ENCODE data around the gene FBXL12. TPM values are rescaled to one million over a fixed set of nuclear protein-coding genes. Genes with fewer than 3 reads are reported as not detected.

Gene FBXL12
- total and polyA plus RNA-seq, 4 donors, result 10.0 to 11.7 (median 10.3) TPM

GRCh38 chr19:9819596-9819909, 674 bp upstream of the FBXL12 start:
- no peak for TF ChIP-seq RXRA (IDR thresholded peaks at IDR 0.05)
- TF ChIP-seq YY1 (IDR thresholded peaks at IDR 0.05), result no peak
- no peak for TF ChIP-seq HNF4G (IDR thresholded peaks at IDR 0.05)
- TF ChIP-seq GABPA (IDR thresholded peaks at IDR 0.05 in 1 of 2, conservative IDR thresholded peaks at IDR 0.05 in 1 of 2), result no peak
- TF ChIP-seq JUND (IDR thresholded peaks at IDR 0.05), result no peak
- no peak for TF ChIP-seq TAF1 (conservative IDR thresholded peaks at IDR 0.05)
- TF ChIP-seq EGR1 (IDR thresholded peaks at IDR 0.05; ENCODE audit: low read depth in 2 of 2), result no peak
- TF ChIP-seq RAD21 (IDR thresholded peaks at IDR 0.05), result no peak
- TF ChIP-seq, protein P1, sequence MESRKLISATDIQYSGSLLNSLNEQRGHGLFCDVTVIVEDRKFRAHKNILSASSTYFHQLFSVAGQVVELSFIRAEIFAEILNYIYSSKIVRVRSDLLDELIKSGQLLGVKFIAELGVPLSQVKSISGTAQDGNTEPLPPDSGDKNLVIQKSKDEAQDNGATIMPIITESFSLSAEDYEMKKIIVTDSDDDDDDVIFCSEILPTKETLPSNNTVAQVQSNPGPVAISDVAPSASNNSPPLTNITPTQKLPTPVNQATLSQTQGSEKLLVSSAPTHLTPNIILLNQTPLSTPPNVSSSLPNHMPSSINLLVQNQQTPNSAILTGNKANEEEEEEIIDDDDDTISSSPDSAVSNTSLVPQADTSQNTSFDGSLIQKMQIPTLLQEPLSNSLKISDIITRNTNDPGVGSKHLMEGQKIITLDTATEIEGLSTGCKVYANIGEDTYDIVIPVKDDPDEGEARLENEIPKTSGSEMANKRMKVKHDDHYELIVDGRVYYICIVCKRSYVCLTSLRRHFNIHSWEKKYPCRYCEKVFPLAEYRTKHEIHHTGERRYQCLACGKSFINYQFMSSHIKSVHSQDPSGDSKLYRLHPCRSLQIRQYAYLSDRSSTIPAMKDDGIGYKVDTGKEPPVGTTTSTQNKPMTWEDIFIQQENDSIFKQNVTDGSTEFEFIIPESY (IDR thresholded peaks at IDR 0.05), result no peak
- TF ChIP-seq FOXA2 (IDR thresholded peaks at IDR 0.05), result no peak
- no peak for TF ChIP-seq FOXA1 (IDR thresholded peaks at IDR 0.05)
- TF ChIP-seq, protein P2, sequence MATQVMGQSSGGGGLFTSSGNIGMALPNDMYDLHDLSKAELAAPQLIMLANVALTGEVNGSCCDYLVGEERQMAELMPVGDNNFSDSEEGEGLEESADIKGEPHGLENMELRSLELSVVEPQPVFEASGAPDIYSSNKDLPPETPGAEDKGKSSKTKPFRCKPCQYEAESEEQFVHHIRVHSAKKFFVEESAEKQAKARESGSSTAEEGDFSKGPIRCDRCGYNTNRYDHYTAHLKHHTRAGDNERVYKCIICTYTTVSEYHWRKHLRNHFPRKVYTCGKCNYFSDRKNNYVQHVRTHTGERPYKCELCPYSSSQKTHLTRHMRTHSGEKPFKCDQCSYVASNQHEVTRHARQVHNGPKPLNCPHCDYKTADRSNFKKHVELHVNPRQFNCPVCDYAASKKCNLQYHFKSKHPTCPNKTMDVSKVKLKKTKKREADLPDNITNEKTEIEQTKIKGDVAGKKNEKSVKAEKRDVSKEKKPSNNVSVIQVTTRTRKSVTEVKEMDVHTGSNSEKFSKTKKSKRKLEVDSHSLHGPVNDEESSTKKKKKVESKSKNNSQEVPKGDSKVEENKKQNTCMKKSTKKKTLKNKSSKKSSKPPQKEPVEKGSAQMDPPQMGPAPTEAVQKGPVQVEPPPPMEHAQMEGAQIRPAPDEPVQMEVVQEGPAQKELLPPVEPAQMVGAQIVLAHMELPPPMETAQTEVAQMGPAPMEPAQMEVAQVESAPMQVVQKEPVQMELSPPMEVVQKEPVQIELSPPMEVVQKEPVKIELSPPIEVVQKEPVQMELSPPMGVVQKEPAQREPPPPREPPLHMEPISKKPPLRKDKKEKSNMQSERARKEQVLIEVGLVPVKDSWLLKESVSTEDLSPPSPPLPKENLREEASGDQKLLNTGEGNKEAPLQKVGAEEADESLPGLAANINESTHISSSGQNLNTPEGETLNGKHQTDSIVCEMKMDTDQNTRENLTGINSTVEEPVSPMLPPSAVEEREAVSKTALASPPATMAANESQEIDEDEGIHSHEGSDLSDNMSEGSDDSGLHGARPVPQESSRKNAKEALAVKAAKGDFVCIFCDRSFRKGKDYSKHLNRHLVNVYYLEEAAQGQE (IDR thresholded peaks at IDR 0.05), result no peak
- no peak for TF ChIP-seq NR2F2 (IDR thresholded peaks at IDR 0.05)
- no peak for TF ChIP-seq MAX (IDR thresholded peaks at IDR 0.05)
- no peak for TF ChIP-seq SP1 (IDR thresholded peaks at IDR 0.05)
- TF ChIP-seq CTCF (IDR thresholded peaks at IDR 0.05; ENCODE audit: low read depth, low read length, missing input control), result no peak
- no peak for DNase-seq (ENCODE audit: low spot score)
- H3K9ac ChIP-seq (ENCODE audit: low read depth in 1 of 2, low read length in 2 of 2), result no peak overlapping the region
- peaks cover 7 to 18% (median 16%) of the 10 kb centered on the region in 4 donors for H3K4me1 ChIP-seq (ENCODE audit: control insufficient read depth in 4 of 4, insufficient read depth in 4 of 4, low read length in 3 of 4)
- H3K36me3 ChIP-seq (ENCODE audit: control insufficient read depth in 4 of 4, insufficient read depth in 3 of 4, low read depth in 1 of 4, low read length in 3 of 4), result no peaks in the 10 kb centered on the region
- peak overlapping the region in 1 of 3 donors; percentile 17 for H3K4me3 ChIP-seq (ENCODE audit: low read depth in 1 of 3, low read length in 3 of 3)
- whole genome bisulfite sequencing, result 2% methylated on average over 21 of the region's 21 CpGs
- H3K27ac ChIP-seq (ENCODE audit: low read depth in 1 of 2, low read length in 2 of 2), result peak overlapping the region; percentile 17 to 91
- no peaks in the 10 kb centered on the region for H3K9me3 ChIP-seq (ENCODE audit: control insufficient read depth in 4 of 4, low read length in 3 of 4)
- no peaks in the 10 kb centered on the region for H3K27me3 ChIP-seq (ENCODE audit: control insufficient read depth in 4 of 4, insufficient read depth in 4 of 4, low read length in 3 of 4)

- Histone ChIP-seq H3K4me1 (ENCODE audit: control insufficient read depth in 4 of 4, insufficient read depth in 4 of 4, low read length in 3 of 4) (peaks cover 7 to 18% (median 16%) of the 10 kb centered on the region in 4 donors), H3K9ac (ENCODE audit: low read depth in 1 of 2, low read length in 2 of 2) (peak overlapping the region; percentile 69 to 75), H3K27ac (ENCODE audit: low read depth in 1 of 2, low read length in 2 of 2) (peak overlapping the region; percentile 88 to 91), H3K9me3 (ENCODE audit: control insufficient read depth in 4 of 4, low read length in 3 of 4) (no peaks in the 10 kb centered on the region), H3K4me3 (ENCODE audit: low read depth in 1 of 3, low read length in 3 of 3) (peak overlapping the region; percentile 86 to 92 (median 90)), H3K27me3 (ENCODE audit: control insufficient read depth in 4 of 4, insufficient read depth in 4 of 4, low read length in 3 of 4) (no peaks in the 10 kb centered on the region), H3K36me3 (ENCODE audit: control insufficient read depth in 4 of 4, insufficient read depth in 3 of 4, low read depth in 1 of 4, low read length in 3 of 4) (peaks cover 0 to 3% (median 1%) of the 10 kb centered on the region in 4 donors)
- 4% methylated on average over 39 of the region's 39 CpGs for WGBS
- DNase-seq (ENCODE audit: low spot score), result no peak
- TF ChIP-seq EGR1 (IDR thresholded peaks at IDR 0.05; ENCODE audit: low read depth in 2 of 2) (no peak), JUND (IDR thresholded peaks at IDR 0.05) (no peak), RXRA (IDR thresholded peaks at IDR 0.05) (no peak), CTCF (IDR thresholded peaks at IDR 0.05; ENCODE audit: low read depth, low read length, missing input control) (no peak), FOXA1 (IDR thresholded peaks at IDR 0.05) (no peak), MAX (IDR thresholded peaks at IDR 0.05) (no peak), FOXA2 (IDR thresholded peaks at IDR 0.05) (no peak), YY1 (IDR thresholded peaks at IDR 0.05) (no peak), SP1 (IDR thresholded peaks at IDR 0.05) (no peak), TAF1 (conservative IDR thresholded peaks at IDR 0.05) (no peak), HNF4A (conservative IDR thresholded peaks at IDR 0.05) (no peak), NR2F2 (IDR thresholded peaks at IDR 0.05) (no peak), GABPA (IDR thresholded peaks at IDR 0.05 in 1 of 2, conservative IDR thresholded peaks at IDR 0.05 in 1 of 2) (no peak)
- TF ChIP-seq, protein P3, sequence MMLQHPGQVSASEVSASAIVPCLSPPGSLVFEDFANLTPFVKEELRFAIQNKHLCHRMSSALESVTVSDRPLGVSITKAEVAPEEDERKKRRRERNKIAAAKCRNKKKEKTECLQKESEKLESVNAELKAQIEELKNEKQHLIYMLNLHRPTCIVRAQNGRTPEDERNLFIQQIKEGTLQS (IDR thresholded peaks at IDR 0.05), result no peak
- TF ChIP-seq, protein P1 (IDR thresholded peaks at IDR 0.05), result no peak
Observed at GRCh38 chr19:9818175-9818733, 625 bp downstream of the FBXL12 start.

Measured in liver (tissue), 9 donors.